Middle frontal gyrus (tissue), 1 donor: Measurements from ENCODE around the gene SETD1A.

Source experiments
- DNase-seq: peaks from one replicate; pipeline ENCODE4 v3.0.0-alpha.2; 2015; ENCODE audit warnings: low spot score; ENCODE audit errors: extremely low spot score

SETD1A gene

DNA sequence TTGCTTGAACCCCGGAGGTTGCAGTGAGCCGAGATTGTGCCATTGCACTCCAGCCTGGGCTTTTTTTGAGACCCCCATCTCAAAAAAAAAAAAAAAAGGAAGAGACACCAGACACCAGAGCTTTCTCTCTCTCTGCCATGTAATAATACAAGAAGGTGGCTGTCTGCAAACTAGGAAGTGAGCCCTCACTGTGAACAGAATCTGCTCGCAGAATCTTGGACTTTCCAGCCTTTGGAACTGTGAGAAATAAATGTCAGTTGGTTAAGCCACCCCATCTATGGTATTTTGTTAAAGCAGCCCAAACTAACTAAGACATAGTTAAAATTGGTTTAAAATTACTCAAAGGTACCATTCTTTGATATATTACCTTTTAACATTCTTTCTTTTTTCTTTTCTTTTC is 63.0 kb downstream of the SETD1A start:
- DNase-seq, result no peak

- DNase-seq, result no peak
These were observed 65.1 kb downstream of the SETD1A start for GRCh38 chr16:31022544-31023251.

DNA sequence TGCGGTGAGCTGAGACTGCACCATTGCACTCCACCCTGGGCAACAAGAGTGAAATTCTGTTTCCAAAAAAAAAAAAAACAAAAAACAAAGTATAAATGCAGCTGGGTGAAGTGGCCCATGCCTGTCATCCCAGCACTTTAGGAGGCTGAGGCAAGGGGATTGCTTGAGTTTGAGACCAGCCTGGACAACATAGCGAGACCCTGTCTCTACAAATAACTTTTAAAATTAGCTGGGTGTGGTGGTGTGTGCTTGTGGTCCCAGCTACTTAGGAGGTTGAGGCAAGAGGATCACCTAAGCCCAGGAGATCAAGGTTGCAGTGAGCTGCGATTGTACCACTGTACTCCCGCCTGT is 65.7 kb downstream of the SETD1A start:
- DNase-seq, result no peak

- no peak for DNase-seq
These were observed 66.2 kb downstream of the SETD1A start for GRCh38 chr16:31023627-31024226.

GRCh38 chr16:31025339-31025738 is 67.8 kb downstream of the SETD1A start:
- no peak for DNase-seq

DNA sequence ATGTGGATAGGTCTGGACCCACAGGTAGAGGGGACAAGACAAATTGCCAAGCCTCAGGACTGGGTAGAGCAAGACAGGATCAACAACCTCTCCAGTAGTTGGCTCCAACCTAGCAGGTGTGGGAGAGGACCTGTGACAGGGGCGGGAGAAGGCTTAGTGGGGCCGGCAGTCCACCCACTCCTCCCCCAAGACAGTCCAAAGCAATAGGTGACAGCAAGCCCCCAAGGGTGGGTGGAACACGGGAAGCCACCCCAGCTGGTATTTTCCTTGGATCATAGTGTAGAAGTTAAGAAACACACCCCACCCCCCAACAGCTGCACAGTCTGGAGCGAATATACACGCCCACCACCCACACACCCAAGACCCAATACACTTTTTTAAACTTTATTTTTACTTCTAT is 71.7 kb downstream of the SETD1A start:
- no peak for DNase-seq

- no peak for DNase-seq
These were observed 73.7 kb downstream of the SETD1A start for GRCh38 chr16:31031276-31031675.

DNA sequence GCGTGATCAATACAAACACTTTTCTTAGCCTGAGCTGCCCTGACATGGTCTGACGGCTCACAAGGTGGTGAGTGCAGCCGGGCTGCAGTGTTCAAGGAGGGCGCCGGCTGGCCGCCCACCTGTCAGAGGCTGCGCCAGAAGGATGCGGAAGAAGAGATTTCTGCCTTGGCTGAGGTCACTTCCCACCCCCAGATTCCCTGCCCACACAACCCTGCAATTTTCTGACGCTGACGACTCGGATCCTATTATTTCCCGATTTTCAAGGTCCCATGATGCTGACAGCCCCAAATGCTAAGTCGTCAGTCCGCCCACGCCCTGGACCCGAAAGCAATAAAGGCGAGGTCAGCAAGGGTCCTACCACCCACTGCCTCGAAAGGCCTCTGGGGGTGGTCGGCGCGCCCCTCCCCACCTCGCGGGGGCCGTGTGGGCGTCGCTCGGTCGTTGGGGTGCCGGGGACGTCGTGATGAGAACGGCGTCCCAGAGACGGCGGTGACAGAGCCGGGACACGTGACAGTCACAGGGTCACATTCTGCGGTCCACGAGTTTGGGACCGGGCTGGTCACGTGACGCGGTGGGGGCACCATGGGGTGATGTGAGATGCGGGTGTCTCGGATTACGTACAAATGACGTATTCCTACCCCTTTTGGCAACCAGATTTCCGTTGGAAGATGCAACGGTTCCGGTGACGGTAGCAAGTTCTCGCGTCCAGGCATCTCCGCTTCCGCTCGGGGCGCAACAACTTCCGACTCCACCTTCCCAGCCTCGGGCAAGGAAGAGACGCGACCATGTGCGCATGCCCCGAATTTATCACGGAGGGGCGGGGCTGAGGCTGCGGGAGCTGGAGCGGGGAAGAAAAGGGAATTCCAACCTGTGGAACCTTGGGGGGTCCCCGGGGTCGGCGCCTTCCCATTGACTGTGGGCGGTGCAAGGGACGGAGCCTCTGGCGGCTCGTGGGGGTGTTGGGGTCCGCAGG is 75.5 kb downstream of the SETD1A start, which contains the start of gene STX4:
Gene STX4 (plus strand): TSS at position 823 of the 973 bp plus-strand sequence. CDS start 248 bp downstream, outside the sequence.
- DNase-seq, result peak; percentile 99

- DNase-seq, result peak; percentile 80
These were observed 76.3 kb downstream of the SETD1A start for GRCh38 chr16:31033709-31034492.
